Liver (tissue), 3 donors: ENCODE data around the gene STEEP1.

Source experiments
- GABPA ChIP-seq, 2 donors: IDR thresholded peaks in 1 of 2; conservative IDR thresholded peaks in 1 of 2; 2 replicates each; pipeline ENCODE4 v1.6.1; 2016; ENCODE audit warnings: antibody characterized with exemption in 2 of 2, mild to moderate bottlenecking in 1 of 2, moderate library complexity in 1 of 2
- JUND ChIP-seq, 2 donors: IDR thresholded peaks; 2 replicates each; pipeline ENCODE4 v1.6.1; 2016; ENCODE audit warnings: antibody characterized with exemption in 2 of 2
- TF ChIP-seq, protein P1 (sequence below): fragments of 150-350 bp; IDR thresholded peaks from 2 replicates; pipeline ENCODE4 v1.5.1; 2017; ENCODE audit warnings: improper control_type of control experiment, low read depth, low read length; ENCODE audit not compliant: missing input control
- donor health status: healthy.
- donor health status: healthy.

DNA sequence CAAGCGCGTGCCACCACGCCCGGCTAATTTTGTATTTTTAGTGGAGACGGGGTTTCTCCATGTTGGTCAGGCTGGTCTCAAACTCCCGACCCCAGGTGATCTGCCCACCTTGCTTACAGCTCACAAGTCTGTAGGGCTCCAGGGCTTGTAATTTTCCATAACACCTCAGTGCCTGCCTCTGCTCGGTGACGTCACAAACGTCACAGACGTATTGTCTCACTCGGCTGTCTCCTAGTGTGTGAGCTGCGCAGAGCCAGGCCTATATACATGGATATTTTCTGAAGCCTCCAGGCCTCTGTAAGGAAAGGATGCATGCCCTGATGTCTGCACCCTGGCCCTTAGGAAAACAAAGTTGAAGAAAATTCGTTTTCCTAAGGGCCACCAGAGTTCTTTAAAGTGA is 49.6 kb upstream of the STEEP1 start:
- TF ChIP-seq JUND (IDR thresholded peaks at IDR 0.05) (no peak), GABPA (IDR thresholded peaks at IDR 0.05 in 1 of 2, conservative IDR thresholded peaks at IDR 0.05 in 1 of 2) (no peak)
- TF ChIP-seq, protein P1, sequence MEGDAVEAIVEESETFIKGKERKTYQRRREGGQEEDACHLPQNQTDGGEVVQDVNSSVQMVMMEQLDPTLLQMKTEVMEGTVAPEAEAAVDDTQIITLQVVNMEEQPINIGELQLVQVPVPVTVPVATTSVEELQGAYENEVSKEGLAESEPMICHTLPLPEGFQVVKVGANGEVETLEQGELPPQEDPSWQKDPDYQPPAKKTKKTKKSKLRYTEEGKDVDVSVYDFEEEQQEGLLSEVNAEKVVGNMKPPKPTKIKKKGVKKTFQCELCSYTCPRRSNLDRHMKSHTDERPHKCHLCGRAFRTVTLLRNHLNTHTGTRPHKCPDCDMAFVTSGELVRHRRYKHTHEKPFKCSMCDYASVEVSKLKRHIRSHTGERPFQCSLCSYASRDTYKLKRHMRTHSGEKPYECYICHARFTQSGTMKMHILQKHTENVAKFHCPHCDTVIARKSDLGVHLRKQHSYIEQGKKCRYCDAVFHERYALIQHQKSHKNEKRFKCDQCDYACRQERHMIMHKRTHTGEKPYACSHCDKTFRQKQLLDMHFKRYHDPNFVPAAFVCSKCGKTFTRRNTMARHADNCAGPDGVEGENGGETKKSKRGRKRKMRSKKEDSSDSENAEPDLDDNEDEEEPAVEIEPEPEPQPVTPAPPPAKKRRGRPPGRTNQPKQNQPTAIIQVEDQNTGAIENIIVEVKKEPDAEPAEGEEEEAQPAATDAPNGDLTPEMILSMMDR = no peak
